LNCaP clone FGC (cell line): Measurements from ENCODE around the gene PDIA3.
"Not testable (repeated sequence)": the region's sequence is repeated elsewhere in the genome, so short reads cannot be mapped to it uniquely, and the experiment has no call there.

Experiments used
- DNase-seq: peaks from one replicate; pipeline ENCODE4 v3.0.0-alpha.2; 2011; ENCODE audit warnings: low read depth
- H3K4me3 ChIP-seq: 2 replicates; pipeline ENCODE4 v1.5.1; 2011; ENCODE audit warnings: mild to moderate bottlenecking, low read depth, low read length, control low read depth
- TF ChIP-seq, protein P1 (sequence below): IDR thresholded peaks from 2 replicates; pipeline ENCODE4 v1.5.1; 2012; ENCODE audit warnings: mild to moderate bottlenecking; ENCODE audit not compliant: control insufficient read depth, insufficient read depth; ENCODE audit errors: extremely low read depth

PDIA3 gene

GRCh38 chr15:43808435-43808950, 62.3 kb downstream of the PDIA3 start:
- peak; percentile 87 for DNase-seq
- H3K4me3 ChIP-seq: no peak overlapping the region; the same call in 1 of the 2 replicates
- TF ChIP-seq, protein P1, sequence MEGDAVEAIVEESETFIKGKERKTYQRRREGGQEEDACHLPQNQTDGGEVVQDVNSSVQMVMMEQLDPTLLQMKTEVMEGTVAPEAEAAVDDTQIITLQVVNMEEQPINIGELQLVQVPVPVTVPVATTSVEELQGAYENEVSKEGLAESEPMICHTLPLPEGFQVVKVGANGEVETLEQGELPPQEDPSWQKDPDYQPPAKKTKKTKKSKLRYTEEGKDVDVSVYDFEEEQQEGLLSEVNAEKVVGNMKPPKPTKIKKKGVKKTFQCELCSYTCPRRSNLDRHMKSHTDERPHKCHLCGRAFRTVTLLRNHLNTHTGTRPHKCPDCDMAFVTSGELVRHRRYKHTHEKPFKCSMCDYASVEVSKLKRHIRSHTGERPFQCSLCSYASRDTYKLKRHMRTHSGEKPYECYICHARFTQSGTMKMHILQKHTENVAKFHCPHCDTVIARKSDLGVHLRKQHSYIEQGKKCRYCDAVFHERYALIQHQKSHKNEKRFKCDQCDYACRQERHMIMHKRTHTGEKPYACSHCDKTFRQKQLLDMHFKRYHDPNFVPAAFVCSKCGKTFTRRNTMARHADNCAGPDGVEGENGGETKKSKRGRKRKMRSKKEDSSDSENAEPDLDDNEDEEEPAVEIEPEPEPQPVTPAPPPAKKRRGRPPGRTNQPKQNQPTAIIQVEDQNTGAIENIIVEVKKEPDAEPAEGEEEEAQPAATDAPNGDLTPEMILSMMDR: no peak

DNA sequence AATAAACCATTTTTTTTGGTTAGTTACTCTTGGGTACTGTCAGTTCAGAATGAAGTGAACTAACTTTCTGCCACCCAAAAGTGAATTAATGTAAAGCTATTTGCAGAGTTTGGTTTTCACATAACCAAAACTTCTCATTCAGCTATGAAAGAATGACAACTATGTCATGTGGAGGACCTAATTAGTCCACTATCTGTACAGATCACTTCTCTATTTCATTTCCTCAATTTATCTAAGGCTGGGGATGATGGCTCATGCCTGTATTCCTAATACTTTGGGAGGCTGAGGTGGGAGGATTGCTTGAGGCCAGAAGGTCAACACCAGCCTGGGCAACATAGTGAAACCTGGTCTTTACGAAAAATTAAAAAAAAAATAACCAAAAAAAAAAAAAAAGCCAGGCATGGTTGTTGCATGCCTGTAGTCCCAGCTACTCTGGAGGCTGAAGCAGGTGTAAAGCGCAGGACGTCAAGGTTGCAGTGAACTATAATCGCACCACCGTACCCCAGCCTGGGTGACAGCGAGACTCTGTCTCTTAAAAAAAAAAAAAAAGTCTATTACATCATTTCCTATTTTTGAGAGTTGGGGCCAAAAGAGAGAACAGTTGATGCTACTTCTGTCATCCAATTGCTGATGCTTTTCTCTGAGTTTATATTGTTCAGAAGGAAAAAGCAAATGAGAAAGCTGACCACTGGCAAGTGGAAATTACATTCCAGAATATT, 62.9 kb downstream of the PDIA3 start:
- DNase-seq: no peak
- H3K4me3 ChIP-seq: no peak overlapping the region
- TF ChIP-seq, protein P1: no peak

DNA sequence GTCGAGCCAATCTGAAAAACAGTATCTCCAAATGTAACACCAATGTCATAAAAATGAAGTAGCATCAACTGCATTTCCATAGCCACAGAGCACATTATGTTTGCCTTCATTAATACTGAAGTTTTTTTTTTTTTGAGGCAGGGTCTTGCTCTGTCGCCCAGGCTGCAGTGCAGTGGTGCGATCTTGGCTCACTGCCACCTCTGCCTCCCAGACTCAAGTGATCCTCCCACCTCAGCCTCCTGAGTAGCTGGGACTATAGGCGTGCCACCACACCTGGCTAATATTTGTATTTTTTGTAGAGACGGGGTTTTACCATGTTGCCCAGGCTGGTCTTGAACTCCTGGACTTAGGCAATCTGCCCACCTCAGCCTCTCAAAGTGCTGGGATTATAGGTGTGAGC, 68.8 kb downstream of the PDIA3 start:
- not testable (repeated sequence) for DNase-seq, H3K4me3 ChIP-seq

DNA sequence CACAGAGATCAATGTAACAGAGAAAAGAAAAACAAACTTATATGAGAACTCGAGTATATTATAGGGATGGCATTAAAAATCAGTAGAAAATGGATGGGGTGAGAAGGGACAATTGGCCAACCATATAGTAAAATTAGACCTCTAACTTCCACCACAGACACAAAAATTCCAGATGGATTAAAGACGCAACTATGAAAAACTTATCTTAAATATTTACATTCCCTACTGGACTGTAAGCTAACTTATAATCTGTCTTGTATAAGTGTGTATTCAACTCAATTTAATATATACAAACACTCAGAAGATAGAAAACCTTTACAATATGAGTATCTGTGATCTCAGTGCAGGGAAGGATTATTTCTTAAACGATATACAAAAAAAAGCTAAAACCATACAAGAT, 75.3 kb downstream of the PDIA3 start:
- H3K4me3 ChIP-seq: no peak overlapping the region
- TF ChIP-seq, protein P1: no peak
- no peak for DNase-seq
